GM06990 (cell line): ENCODE data around the gene STAMBPL1.

Source experiments
- DNase-seq: peaks from one replicate; pipeline ENCODE4 v3.0.0-alpha.2; 2011; ENCODE audit not compliant: insufficient read length; ENCODE audit errors: extremely low read depth
- H3K27me3 ChIP-seq: replicated peaks from 2 replicates; pipeline ENCODE4 v1.6.0; 2011; ENCODE audit warnings: low read length; ENCODE audit not compliant: control insufficient read depth, insufficient read depth
- H3K36me3 ChIP-seq: 2 replicates; pipeline ENCODE4 v1.5.1; 2011; ENCODE audit warnings: low read length; ENCODE audit not compliant: control insufficient read depth, insufficient read depth
- H3K4me3 ChIP-seq: replicated peaks from 2 replicates; pipeline ENCODE4 v1.5.1; 2011; ENCODE audit warnings: low read depth, mild to moderate bottlenecking, control low read depth, low read length
- TF ChIP-seq, protein P1 (sequence below): IDR thresholded peaks from 2 replicates; pipeline ENCODE4 v1.5.1; 2011; ENCODE audit warnings: low read length, control low read depth, mild to moderate bottlenecking, inconsistent platforms; ENCODE audit not compliant: insufficient read depth, poor library complexity, severe bottlenecking

Gene STAMBPL1

GRCh38 chr10:88949912-88950837, 70.1 kb downstream of the STAMBPL1 start:
- H3K36me3 ChIP-seq, result peaks cover 3% of the 10 kb centered on the region
- no peak for DNase-seq
- TF ChIP-seq, protein P1, sequence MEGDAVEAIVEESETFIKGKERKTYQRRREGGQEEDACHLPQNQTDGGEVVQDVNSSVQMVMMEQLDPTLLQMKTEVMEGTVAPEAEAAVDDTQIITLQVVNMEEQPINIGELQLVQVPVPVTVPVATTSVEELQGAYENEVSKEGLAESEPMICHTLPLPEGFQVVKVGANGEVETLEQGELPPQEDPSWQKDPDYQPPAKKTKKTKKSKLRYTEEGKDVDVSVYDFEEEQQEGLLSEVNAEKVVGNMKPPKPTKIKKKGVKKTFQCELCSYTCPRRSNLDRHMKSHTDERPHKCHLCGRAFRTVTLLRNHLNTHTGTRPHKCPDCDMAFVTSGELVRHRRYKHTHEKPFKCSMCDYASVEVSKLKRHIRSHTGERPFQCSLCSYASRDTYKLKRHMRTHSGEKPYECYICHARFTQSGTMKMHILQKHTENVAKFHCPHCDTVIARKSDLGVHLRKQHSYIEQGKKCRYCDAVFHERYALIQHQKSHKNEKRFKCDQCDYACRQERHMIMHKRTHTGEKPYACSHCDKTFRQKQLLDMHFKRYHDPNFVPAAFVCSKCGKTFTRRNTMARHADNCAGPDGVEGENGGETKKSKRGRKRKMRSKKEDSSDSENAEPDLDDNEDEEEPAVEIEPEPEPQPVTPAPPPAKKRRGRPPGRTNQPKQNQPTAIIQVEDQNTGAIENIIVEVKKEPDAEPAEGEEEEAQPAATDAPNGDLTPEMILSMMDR, result no peak
- no peak overlapping the region for H3K4me3 ChIP-seq
- no peaks in the 10 kb centered on the region for H3K27me3 ChIP-seq

DNA sequence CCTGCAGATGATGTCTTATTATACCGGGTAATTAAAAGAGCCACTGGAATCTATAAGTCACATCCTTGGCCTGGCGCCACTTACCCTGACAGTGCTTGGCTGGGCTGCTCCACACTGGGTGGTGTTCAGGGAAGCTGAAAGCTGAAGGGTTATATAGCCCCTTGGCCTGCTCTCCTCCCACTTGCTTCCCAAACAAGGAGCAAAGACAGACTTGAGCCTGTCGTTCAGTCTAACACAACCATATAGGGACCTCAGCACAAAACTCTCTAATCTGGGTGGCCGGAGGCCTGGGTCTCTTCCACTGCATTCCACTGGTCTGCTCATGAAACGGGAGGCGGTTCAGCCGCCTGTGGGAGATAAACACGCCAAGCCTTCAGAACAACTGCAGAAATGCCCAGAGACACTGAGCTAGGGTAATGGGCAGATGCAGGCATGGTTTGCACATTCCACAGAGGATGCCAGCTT, 72.6 kb downstream of the STAMBPL1 start, which contains the start of gene ACTA2:
Gene ACTA2 (minus strand): TSS at position 127 of the 465 bp plus-strand sequence. CDS start 3,843 bp downstream, outside the sequence.
- DNase-seq, result no peak
- no peaks in the 10 kb centered on the region for H3K36me3 ChIP-seq
- TF ChIP-seq, protein P1, result no peak
- H3K4me3 ChIP-seq, result no peak within 1 kb of the TSS
- H3K27me3 ChIP-seq, result no peaks in the 10 kb centered on the region

DNA sequence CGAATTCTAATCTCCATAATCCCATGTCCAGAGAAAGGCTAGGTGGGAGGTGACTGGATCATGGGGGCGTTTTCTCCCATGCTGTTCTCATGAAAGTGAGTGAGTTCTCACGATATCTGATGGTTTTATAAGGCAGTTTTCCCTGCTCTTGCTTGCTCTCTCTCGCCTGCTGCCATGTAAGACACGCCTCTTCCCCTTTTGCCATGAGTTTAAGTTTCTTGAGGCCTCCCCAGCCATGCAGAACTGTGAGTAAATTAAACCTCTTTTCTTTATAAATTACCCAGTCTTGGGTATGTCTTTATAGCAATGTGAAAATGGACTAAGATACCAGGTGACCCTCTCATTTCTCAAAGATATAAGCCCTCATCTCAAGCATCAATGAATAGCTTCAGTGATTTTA, 73.6 kb downstream of the STAMBPL1 start:
- Histone ChIP-seq H3K36me3 (no peaks in the 10 kb centered on the region), H3K27me3 (no peaks in the 10 kb centered on the region), H3K4me3 (no peak overlapping the region)
- TF ChIP-seq, protein P1, result no peak
- no peak for DNase-seq

- no peaks in the 10 kb centered on the region for H3K36me3 ChIP-seq
- no peak overlapping the region for H3K4me3 ChIP-seq
- TF ChIP-seq, protein P1, result no peak
- H3K27me3 ChIP-seq, result no peaks in the 10 kb centered on the region
- DNase-seq, result no peak
Measured at GRCh38 chr10:88954458-88955083, 74.5 kb downstream of the STAMBPL1 start.

GRCh38 chr10:88957381-88957780, 77.3 kb downstream of the STAMBPL1 start:
- no peak for DNase-seq
- TF ChIP-seq, protein P1, result no peak
- no peaks in the 10 kb centered on the region for H3K36me3 ChIP-seq
- no peak overlapping the region for H3K4me3 ChIP-seq
- no peaks in the 10 kb centered on the region for H3K27me3 ChIP-seq
